GM19395 (cell line): ENCODE results near the gene FGF22.
"Not testable (repeated sequence)": the region's sequence is repeated elsewhere in the genome, so short reads cannot be mapped to it uniquely, and the experiment has no call there.

Experiments
- ATAC-seq: cut with Tn5 transposase; IDR thresholded peaks from one replicate; pipeline ENCODE4 v1.9.1; 2021; ENCODE audit warnings: mild to moderate bottlenecking, moderate library complexity; ENCODE audit not compliant: unreplicated experiment

The FGF22 gene

GRCh38 chr19:605061-605971, 34.4 kb upstream of the FGF22 start:
- ATAC-seq, result not testable (repeated sequence)

GRCh38 chr19:607301-608154, 32.2 kb upstream of the FGF22 start:
- no peak for ATAC-seq

- no peak for ATAC-seq
These were observed 31.3 kb upstream of the FGF22 start for GRCh38 chr19:608155-609003.

GRCh38 chr19:609004-609346, 30.7 kb upstream of the FGF22 start:
- no peak for ATAC-seq

- no peak for ATAC-seq
These were observed 29.4 kb upstream of the FGF22 start for GRCh38 chr19:610071-610800.

GRCh38 chr19:610801-611480, 28.7 kb upstream of the FGF22 start:
- no peak for ATAC-seq

GRCh38 chr19:611481-611868, 28.2 kb upstream of the FGF22 start:
- no peak for ATAC-seq

- ATAC-seq, result no peak
These were observed 26.7 kb upstream of the FGF22 start for GRCh38 chr19:612941-613340.

- ATAC-seq, result no peak
These were observed 25.7 kb upstream of the FGF22 start for GRCh38 chr19:613732-614567.

GRCh38 chr19:615619-616018, 24.1 kb upstream of the FGF22 start:
- ATAC-seq, result no peak

- ATAC-seq, result no peak
These were observed 23.5 kb upstream of the FGF22 start for GRCh38 chr19:616062-616700.

GRCh38 chr19:616747-617526, 22.7 kb upstream of the FGF22 start:
- no peak for ATAC-seq

GRCh38 chr19:617551-618246, 22.0 kb upstream of the FGF22 start:
- no peak for ATAC-seq

GRCh38 chr19:618247-618619, 21.4 kb upstream of the FGF22 start:
- no peak for ATAC-seq

GRCh38 chr19:618674-619285, 20.9 kb upstream of the FGF22 start:
- no peak for ATAC-seq

GRCh38 chr19:619286-620002, 20.2 kb upstream of the FGF22 start:
- no peak for ATAC-seq
